Measurements from ENCODE around the gene CREB3L2. TPM values are rescaled to one million over a fixed set of nuclear protein-coding genes. Genes with fewer than 3 reads are reported as not detected.

Gene CREB3L2
- total and polyA plus RNA-seq, 2 donors (not counting 1 experiment from before 2014, with no cell fraction given), result 13.8 to 25.1 TPM

GRCh38 chr7:138032186-138032585 is 30.3 kb upstream of the CREB3L2 start:
- Histone ChIP-seq H3K27ac (ENCODE audit: low read length in 2 of 2) (peak overlapping the region in 1 of 2 donors; percentile 48), H3K4me1 (ENCODE audit: control insufficient read depth in 2 of 2, insufficient read depth in 2 of 2, low read length in 2 of 2) (peaks cover 55 to 70% of the 10 kb centered on the region in 2 donors), H3K27me3 (replicated peaks in 1 of 4; ENCODE audit: control extremely low read depth in 1 of 4, control insufficient read depth in 3 of 4, insufficient read depth in 4 of 4, low read length in 3 of 4) (no peaks in the 10 kb centered on the region), H3K79me2 (ENCODE audit: control insufficient read depth, insufficient read depth, low read length) (no peaks in the 10 kb centered on the region), H3K36me3 (replicated peaks in 1 of 2; ENCODE audit: control extremely low read depth in 1 of 2, control insufficient read depth in 1 of 2, extremely low read depth in 1 of 2, insufficient read depth in 2 of 2, low read length in 1 of 2) (no peaks in the 10 kb centered on the region), H3K4me2 (replicated peaks; ENCODE audit: low read depth, low read length, poor library complexity, severe bottlenecking) (no peak overlapping the region), H4K20me1 (ENCODE audit: control insufficient read depth, insufficient read depth, low read length, poor library complexity, severe bottlenecking) (no peaks in the 10 kb centered on the region), H3K9me3 (ENCODE audit: control extremely low read depth in 1 of 3, control insufficient read depth in 2 of 3, insufficient read depth in 1 of 3, low read length in 2 of 3) (peaks cover 0 to 10% (median 0%) of the 10 kb centered on the region in 3 donors), H3K9ac (ENCODE audit: low read length) (no peak overlapping the region), H3K4me3 (ENCODE audit: control extremely low read depth in 1 of 5, extremely low read depth in 1 of 5, insufficient read depth in 1 of 5, low read depth in 2 of 5, low read length in 4 of 5) (no peak overlapping the region), H2AFZ (ENCODE audit: insufficient read depth, low read depth, low read length, poor library complexity, severe bottlenecking) (peak overlapping the region; percentile 51)
- ChIA-PET POLR2A (no interaction called here), CTCF (interaction anchor here (0.7 to 1.6 kb wide), 2 partner anchors 27 to 132 kb away, joined by 3 to 4 read pairs; no protein-coding TSS in a partner anchor)
- DNase-seq (no peak), ATAC-seq (ENCODE audit: low read depth) (no peak)
- Mint-ChIP-seq H3K4me1 (peaks cover 62% of the 10 kb centered on the region), H3K27me3 (peaks cover 4% of the 10 kb centered on the region), H3K4me3 (no peak overlapping the region), H3K27ac (peak overlapping the region; percentile 21), H3K9me3 (ENCODE audit: insufficient read depth) (peaks cover 3% of the 10 kb centered on the region)
- TF ChIP-seq CTCF (IDR thresholded peaks at IDR 0.05) (no peak), EZH2 (IDR thresholded peaks at IDR 0.05; ENCODE audit: borderline replicate concordance, insufficient read depth, low read depth, low read length, poor library complexity, severe bottlenecking) (no peak)
- intact Hi-C loops (cut with micrococcal nuclease), result no loop called here

GRCh38 chr7:138030679-138031351 is 28.9 kb upstream of the CREB3L2 start:
- Histone ChIP-seq H3K36me3 (replicated peaks in 1 of 2; ENCODE audit: control extremely low read depth in 1 of 2, control insufficient read depth in 1 of 2, extremely low read depth in 1 of 2, insufficient read depth in 2 of 2, low read length in 1 of 2) (no peaks in the 10 kb centered on the region), H4K20me1 (ENCODE audit: control insufficient read depth, insufficient read depth, low read length, poor library complexity, severe bottlenecking) (no peaks in the 10 kb centered on the region), H3K4me3 (ENCODE audit: control extremely low read depth in 1 of 5, extremely low read depth in 1 of 5, insufficient read depth in 1 of 5, low read depth in 2 of 5, low read length in 4 of 5) (no peak overlapping the region), H3K4me1 (ENCODE audit: control insufficient read depth in 2 of 2, insufficient read depth in 2 of 2, low read length in 2 of 2) (peaks cover 68 to 83% of the 10 kb centered on the region in 2 donors), H3K79me2 (ENCODE audit: control insufficient read depth, insufficient read depth, low read length) (no peaks in the 10 kb centered on the region), H2AFZ (ENCODE audit: insufficient read depth, low read depth, low read length, poor library complexity, severe bottlenecking) (no peak overlapping the region), H3K27ac (ENCODE audit: low read length in 2 of 2) (peak overlapping the region in 1 of 2 donors; percentile 40), H3K27me3 (replicated peaks in 1 of 4; ENCODE audit: control extremely low read depth in 1 of 4, control insufficient read depth in 3 of 4, insufficient read depth in 4 of 4, low read length in 3 of 4) (no peaks in the 10 kb centered on the region), H3K9me3 (ENCODE audit: control extremely low read depth in 1 of 3, control insufficient read depth in 2 of 3, insufficient read depth in 1 of 3, low read length in 2 of 3) (peaks cover 0 to 3% (median 2%) of the 10 kb centered on the region in 3 donors), H3K4me2 (replicated peaks; ENCODE audit: low read depth, low read length, poor library complexity, severe bottlenecking) (no peak overlapping the region), H3K9ac (ENCODE audit: low read length) (no peak overlapping the region)
- intact Hi-C loops (cut with micrococcal nuclease), result no loop called here
- POLR2A ChIA-PET, result no interaction called here
- DNase-seq (no peak), ATAC-seq (ENCODE audit: low read depth) (no peak)
- CTCF ChIA-PET, result interaction anchor here (1.3 kb wide), 1 partner anchor 131 kb away, joined by 3 read pairs; no protein-coding TSS in a partner anchor
- H3K4me3 Mint-ChIP-seq, result no peak overlapping the region
- no peaks in the 10 kb centered on the region for H3K9me3 Mint-ChIP-seq (ENCODE audit: insufficient read depth)
- whole genome bisulfite sequencing (ENCODE audit: insufficient coverage), result 100% methylated on average over 3 of the region's 7 CpGs
- H3K27me3 Mint-ChIP-seq, result no peaks in the 10 kb centered on the region
- peaks cover 71% of the 10 kb centered on the region for H3K4me1 Mint-ChIP-seq
- H3K27ac Mint-ChIP-seq, result peak overlapping the region; percentile 22
- TF ChIP-seq EZH2 (IDR thresholded peaks at IDR 0.05; ENCODE audit: borderline replicate concordance, insufficient read depth, low read depth, low read length, poor library complexity, severe bottlenecking) (no peak), CTCF (IDR thresholded peaks at IDR 0.05) (no peak)

Measured in B cell (primary cell).